DMS114 treated with DMSO at 0.1 percent for 48 hours (cell line): ENCODE results near the gene GALNT2.

Experiments
- DNase-seq: peaks from one replicate; lab custom pipeline; 2025; ENCODE audit not compliant: unreplicated experiment; lab: John Stamatoyannopoulos, UW

The GALNT2 gene

GRCh38 chr1:230270559-230271281, 203.7 kb downstream of the GALNT2 start:
- DNase-seq = no peak

GRCh38 chr1:230271300-230272035, 204.4 kb downstream of the GALNT2 start:
- no peak for DNase-seq

DNA sequence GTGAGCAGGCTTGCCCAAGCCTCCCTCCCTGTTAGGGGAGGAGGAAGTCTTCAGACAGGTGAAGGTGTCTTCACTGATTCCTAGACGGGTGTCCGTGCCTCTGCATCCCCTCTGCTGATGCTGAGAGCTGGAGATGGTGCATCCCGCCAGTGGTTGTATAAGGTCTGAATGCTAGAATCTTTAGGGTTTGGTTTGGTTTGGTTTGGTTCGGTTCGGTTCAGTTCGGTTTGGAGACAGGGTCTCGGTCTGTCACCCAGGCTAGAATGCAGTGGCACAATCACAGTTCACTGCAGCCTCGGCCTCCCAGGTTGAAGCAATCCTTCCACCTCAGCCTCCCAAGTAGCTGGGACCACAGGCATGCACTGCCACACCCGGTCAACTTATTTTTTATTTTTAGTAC, 205.5 kb downstream of the GALNT2 start:
- no peak for DNase-seq

DNA sequence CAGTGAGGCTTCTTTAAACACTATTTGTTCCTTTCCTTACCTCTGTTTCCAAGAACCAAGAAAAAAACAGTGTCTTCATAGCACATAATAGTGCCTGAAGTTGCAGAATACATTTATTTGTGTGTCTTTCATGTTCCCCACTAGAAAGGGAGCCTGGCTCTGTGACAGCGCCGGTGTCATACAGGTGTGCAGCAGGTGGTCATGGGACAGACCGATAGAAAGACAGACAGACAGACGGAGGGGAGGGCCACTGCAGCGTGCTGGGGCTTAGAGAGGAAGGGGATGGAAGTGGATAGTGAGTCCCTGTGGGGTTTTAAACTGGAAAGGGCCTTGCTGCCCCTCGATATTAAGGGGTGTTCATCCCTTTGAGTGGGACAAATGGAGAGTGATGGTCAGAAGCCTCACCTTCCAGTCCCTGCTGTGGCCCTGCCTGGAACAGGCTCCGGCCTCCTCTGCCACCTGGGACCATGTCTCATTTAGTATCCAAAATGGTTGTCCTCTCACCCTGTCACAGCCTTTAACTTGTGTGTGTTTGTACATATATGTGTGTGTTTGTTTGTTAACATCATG, 206.2 kb downstream of the GALNT2 start:
- no peak for DNase-seq

DNA sequence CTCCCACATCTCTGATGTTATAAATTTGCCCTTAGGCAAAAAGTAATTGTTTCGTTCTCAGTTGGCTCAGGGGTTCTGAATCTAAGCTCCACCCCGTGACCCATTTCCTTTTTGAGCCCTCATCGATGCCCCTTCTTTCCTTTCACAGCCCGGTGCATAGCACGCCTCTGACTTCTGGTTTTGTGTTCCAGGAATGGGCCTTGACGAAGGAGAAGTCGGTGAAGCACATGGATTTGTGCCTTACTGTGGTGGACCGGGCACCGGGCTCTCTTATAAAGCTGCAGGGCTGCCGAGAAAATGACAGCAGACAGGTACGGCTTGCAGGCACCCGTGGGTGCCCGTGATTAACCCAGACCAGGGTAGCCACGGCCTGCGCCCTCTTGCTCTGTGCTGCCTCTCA, 207.2 kb downstream of the GALNT2 start:
- DNase-seq = no peak

GRCh38 chr1:230276401-230276800, 209.4 kb downstream of the GALNT2 start:
- DNase-seq = no peak

GRCh38 chr1:230277201-230278025, 210.4 kb downstream of the GALNT2 start:
- no peak for DNase-seq

GRCh38 chr1:230278376-230278775, 211.3 kb downstream of the GALNT2 start:
- DNase-seq = no peak

DNA sequence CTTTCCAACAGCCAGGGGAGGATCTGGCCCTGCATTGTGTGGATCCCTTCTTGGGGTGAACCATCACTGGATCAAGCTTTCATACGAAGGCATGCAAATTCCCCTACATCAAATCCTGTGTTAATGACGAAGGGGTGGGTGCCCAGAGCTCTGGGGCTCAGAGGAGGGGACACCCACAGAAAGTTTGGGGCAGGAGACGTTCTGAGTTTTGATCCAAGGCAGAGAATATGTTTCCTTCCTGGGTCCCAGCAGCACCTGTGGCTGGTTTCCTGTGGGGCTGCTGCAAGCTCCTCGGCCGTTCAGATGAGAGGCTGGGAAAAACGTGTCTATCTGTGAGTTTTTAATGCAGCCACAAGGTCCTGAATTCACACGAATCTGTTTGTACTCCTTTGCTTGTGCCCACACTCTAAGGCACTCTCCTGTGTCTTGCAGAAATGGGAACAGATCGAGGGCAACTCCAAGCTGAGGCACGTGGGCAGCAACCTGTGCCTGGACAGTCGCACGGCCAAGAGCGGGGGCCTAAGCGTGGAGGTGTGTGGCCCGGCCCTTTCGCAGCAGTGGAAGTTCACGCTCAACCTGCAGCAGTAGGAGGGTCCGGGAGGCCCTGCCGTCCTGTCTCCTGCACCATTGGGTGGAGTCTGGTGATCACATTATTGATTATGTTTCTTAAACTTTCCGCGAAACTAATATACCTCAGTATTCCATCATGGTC, 212.0 kb downstream of the GALNT2 start:
- no peak for DNase-seq

DNA sequence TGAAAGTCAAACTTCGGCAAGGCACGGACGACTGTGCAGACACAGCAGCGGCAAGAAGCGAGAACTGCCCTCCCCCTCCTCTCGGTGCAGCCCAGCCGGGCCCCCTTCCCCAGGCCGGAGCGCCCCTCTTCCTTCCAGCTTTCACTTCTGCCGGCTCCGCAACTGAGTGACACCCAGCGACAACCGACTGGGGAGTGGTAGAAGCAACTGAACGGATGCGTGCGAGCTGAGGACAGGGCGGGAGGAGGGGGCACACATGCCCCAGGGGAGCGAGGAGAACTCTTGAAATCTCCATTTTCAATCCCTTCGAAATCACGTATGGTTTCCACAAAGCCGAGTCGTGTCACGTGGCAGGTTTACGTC, 212.5 kb downstream of the GALNT2 start:
- no peak for DNase-seq

DNA sequence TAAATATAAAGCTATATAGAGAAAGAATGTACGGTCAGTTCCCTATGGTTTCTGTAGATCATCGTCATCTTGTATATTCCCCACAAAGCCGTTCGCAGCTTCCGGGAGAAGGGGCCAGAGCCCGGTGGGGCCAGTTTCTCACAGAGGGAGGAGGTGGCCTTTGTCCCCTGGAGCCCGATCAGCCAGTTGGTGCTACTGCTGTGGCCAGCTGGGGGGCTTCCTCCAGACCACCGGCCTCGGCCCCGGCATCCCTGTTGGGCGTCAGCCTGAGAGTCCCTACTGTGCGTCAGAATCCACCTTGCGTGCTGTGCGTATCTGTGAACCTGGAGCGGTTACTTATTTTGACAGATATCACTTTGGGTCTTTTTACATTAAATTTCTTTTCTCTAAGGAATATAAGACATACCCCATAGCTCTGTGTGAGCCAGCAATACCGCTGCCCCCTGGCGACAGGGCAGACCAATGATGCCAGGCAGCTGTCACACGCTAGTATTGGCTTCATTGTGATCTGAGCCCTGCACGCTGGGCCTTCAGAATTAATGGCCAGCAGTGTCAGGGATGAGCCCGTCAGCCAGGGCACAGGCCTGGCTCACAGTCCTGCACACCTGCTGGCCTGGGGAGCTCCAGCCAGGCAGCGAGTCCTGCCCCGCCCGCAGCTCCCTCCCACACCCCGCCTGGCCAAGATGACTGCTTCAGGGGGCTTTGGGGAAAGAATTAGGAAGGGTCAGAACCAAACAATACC, 213.2 kb downstream of the GALNT2 start:
- no peak for DNase-seq

- no peak for DNase-seq
Measured at GRCh38 chr1:230280906-230281413, 213.9 kb downstream of the GALNT2 start.

- DNase-seq = no peak
Measured at GRCh38 chr1:230281556-230281955, 214.5 kb downstream of the GALNT2 start.

GRCh38 chr1:230282157-230282556, 215.1 kb downstream of the GALNT2 start:
- no peak for DNase-seq

DNA sequence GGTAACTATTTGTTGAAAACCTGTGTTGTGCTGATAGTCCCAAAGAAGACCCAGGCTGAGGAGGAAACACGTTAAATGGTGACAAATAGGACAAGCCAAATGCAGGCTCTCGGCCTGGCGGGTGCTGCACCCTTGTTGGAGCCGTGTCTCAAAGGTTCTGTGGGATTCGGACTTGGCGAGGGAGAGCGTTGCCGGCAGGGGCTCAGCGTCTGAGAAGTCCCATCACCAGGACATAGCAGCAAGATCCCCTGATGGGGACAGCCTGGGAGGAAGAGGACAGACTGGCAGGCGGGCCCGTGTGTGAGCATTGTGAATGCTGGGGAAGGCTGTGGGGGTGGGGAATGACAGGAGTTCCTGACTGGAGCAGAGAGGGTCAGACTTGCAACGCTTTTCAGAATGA, 216.6 kb downstream of the GALNT2 start:
- no peak for DNase-seq

- DNase-seq = no peak
Measured at GRCh38 chr1:230284891-230285290, 217.9 kb downstream of the GALNT2 start.

DNA sequence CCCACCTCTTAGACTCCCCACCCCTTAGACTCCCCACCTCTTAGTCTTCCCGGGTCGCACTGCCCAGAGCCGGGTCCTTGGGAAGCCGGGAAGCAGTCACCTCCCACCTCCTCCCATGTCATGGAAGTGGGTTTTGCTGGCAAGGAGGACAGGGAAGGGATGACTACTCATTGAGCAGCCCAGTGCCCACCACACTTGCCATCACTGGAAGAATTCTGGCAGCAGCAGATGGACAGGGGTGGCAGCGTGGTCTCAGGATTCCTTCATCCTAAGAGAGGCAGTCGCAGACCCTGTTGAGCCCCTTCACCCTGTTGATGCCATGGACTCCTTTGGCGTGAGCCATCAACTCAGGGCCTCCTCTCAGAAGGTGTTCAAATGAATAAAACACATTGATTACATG, 218.3 kb downstream of the GALNT2 start:
- no peak for DNase-seq

DNA sequence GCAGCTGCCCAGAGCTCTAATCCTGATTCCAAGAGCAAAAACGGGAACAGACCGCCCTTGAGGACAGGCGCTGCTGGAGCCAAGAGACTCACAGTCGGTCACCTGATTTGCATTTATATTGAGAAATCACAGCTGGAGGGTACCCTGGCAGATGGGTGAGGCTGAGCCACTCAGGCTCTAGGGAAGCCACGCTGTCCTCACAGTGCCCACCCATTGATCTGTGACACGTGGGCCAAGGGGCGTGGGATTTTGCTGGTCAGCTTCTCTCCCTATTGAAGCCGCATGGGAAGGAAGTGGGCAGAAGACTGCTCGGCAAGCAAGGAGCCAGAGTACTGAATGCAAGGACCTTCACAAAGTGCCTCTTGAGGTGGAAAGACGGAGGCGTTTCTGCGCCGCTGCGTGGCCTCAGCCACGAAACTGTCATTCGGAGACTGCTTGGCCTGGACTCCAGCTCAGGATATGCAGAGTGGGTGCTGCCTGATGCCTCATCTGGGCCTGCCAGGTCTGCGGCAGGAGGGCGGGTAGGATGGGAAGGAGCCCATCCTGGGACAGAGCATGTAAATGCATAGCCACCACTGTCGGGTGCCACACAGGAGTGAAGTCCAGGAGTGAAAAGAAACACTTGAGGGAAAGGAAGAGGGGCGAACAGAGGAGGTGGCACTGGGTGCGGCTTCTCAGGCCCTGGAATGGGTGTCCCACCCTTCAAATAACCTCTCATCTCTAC, 219.3 kb downstream of the GALNT2 start:
- DNase-seq = no peak

DNA sequence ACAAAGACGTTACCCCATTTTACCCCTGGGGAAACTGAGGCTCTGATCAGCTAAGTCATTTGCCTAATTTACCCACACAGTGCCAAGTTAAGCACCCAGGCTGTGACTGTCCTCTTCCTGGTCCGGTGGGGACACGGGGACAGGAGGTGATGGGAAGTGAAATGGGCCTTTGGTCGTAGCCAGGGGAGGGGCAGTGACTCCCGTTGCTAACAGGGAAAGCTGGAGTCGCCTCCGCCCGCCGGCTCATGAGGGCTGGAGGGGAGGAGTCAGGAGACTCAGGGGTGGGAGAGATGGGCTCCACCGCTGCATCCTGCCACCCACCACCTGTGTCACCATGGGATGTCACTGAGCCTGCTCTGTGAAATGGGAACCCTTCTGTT, 219.8 kb downstream of the GALNT2 start:
- no peak for DNase-seq
